NCI-H2107 treated with DMSO at 0.1 percent for 48 hours (cell line): ENCODE data around the gene CADPS.
A peak's percentile ranks its signal among the peaks of the same experiment; 100 is the strongest.

Source experiments
- DNase-seq: peaks from one replicate; lab custom pipeline; 2025; ENCODE audit not compliant: unreplicated experiment; lab: John Stamatoyannopoulos, UW

CADPS gene

DNA sequence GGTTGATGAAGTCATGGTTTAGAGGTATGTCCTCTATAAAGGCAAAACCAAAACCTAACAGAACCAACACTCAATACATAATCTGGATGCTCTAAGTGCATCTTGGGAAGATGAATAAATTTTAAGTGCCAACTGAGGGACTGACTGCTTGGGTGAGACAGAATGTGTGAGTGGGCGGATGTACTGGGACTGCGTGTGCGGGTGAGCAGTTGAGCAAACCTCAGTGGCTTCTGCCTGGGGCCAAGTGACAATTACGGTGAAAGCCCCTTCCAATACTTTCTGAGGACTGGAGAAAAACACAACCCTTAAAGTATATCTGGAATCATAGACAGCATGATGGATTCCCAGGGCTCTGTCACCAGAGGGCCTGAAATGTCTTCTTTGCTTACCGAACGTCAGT lies 421.8 kb downstream of the CADPS start:
- DNase-seq, result no peak

DNA sequence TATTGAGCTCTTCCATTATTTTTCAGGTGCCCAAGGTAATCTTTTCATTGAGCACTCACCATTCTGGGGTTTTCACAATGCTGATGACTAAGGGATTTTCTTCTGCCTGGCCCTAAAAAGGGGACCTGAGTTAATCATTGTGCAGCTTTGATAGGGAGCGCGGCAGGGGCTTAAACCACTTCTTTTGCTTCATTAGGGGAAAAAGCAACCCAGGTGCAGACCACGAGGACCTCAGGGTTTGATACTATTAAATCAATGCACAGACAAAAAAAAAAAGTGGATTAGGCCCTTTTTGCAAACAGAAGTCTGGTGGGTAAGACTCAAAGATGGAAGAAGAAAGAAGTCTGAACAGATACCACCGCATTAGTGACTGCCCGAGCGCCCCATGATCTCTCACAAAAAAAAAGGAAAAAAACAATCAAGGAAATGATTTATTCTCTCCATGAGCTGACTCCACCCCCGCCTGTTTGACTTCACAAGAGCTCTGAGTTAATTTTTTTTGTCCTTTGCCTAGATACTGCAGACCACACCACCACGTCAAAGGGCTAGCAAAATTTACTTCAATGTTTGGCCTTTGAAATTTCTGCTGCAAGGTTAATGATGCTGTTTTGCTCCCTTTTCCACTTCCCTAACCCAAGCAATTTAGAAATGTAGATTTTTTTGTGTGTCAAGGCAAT lies 423.9 kb downstream of the CADPS start:
- no peak for DNase-seq

DNA sequence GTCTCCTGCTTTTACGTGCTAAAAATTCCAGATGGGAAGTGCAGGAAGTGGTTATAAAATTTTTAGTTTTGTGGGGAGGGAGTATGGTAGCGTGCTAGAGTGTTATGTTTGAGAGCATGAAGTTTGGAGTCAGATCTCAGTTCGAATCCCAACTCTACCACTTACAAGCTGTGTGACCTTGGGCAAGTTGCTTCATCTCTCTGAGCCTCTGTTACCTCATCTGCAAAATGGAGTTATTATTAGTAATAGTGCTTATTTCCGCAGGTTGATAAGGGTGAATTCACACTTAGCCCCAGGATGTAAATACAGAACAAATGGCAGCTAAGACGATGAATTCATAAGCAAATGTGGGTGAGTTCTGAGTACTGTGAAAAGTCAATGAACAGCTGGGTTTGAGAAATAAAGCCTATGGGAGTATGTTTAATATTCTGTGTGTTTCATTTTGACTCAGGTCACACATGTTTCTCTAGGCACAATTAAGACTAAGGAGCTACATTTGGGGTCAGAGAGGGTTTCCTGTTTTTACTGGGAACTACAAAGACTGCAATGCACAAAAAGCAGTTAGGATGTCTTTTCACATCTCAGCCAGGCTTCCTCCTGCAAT lies 428.8 kb downstream of the CADPS start:
- no peak for DNase-seq

DNA sequence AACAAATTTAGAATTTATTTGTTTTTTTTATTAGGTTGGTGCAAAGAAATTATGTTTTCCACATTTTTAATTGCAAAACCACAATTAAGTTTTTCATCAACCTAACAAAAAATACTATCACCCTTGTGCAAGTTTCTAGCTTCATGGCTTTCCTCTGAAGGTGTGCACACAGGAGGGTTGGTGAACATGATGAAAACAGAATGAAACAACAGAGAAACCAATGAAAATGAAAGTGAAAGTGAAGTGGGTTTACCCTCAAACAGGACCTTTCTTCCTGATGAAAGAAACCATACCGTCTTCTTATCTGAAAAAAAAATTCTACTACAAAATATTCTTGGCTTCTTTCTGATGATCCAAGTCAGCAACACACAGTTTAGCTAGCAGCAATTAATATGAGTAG lies 429.9 kb downstream of the CADPS start:
- peak; percentile 31 for DNase-seq

DNA sequence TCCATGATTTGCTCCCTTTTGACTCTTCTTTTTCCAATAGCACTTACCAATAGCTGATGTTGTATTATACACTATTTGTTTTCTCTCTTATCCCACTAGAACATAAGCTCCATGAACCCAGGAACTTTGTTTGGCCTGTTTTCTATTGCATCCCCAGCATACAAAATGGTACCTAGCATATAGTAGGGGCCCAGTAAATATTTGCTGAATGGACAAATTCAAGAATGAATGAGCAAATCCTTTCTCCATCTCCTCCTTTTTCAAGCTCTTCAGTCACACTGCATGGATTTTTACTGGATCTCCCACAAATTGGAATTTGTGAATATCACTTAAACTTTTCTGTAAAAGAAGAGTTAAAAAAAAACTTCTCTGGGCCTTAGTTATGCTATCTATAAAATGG lies 435.2 kb downstream of the CADPS start:
- no peak for DNase-seq

DNA sequence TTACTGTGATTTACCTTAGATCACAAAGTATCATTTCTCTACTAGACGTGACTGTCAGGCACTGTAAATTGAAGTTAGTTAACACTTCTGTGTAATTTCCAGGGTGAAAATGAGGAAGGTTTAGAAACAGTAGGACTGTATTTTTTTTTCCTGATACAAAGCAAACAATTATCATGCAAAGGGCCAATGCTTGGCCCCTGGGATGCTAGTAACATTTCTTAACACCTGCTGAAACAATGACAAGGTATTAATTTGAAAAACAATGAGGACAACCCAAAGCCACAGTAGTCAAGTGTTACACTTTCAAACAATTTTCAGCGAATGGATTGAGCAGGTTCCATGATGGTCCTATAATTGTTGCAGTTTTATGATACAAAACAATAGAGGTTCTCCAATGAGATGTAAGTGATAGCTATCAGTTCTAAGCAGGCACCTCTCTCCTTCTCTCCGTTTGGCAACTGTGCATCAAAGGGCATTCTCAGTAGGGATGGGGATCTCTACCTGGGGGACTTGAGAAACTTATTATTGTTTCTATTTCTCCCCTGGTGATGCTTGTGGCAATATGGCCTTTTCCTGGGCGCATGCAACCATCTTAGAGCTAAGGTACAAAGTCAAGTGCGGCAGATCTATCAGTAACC lies 435.9 kb downstream of the CADPS start:
- no peak for DNase-seq

DNA sequence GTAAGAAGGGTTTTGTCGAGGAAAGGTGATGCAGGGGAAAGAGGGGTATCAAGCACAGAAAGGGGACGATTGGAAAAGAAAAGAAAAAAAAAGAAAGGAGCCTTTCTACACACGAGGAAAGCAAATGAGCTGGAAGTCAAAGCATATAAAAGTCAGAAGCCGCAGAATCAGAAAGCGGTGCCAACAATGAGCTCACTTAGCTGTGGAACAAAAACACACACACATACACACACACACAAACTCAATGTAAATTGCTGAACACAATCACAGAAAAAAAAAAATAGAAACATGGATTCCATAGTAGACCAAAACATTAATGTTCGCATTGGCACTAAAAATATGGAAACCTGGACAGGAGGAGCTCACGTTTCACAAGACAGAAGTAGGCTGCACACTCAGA lies 438.4 kb downstream of the CADPS start:
- DNase-seq, result no peak

DNA sequence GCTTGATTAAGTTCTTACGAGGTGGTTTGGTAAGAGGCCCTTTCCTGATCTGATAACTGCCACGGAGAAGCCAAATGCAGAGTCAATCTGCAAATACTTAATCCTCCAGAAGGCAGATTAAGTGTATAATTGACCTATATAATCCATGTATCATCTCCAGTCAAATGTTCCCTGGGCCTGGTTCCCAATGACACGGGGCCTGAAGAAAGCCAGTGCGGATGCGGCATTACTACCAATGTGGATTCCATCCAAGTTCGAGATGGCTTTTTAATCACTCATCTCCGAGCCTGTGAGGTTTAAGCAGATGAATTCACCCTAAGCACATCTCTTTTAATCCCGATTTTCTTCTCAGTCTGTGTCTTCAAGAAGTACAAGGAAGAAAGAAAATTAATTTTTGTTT lies 441.8 kb downstream of the CADPS start:
- no peak for DNase-seq

DNA sequence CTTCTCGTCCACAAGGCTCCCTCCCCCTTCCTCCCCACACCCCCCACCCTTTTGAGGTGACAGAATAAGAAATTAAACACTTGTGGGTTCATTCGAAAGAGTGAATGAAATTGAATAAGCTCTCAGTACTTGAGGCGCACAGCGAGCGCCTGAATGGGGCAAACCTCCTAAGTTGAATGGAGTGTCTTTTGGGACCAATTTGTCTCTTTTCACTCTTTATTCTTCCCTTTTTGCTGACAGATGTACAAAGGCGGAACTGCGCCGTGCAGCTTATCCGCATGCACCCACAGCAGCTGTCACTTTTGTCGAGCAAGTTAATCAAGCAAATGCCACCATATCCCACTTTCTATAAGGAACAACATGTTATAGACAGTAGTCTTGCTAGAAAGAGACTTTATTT lies 454.0 kb downstream of the CADPS start:
- DNase-seq, result peak; percentile 61

DNA sequence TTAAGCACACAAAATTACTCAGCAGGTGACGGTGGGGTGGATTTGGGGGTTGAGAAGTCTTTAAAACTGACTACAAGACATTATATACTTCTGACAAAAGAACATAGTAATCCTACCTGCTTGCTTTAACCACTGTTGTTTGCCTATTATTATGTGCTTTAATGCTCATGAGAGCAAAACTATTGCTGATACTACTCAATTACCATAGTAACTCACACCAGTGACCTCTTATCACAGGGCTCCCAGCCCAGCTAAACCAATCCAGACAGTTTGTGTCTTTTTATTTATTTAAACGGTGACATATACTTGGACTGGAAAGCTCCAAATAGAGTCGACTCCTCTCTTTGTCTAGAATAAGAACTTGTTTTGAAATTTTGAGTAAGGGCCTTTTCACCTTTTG lies 459.1 kb downstream of the CADPS start:
- peak; percentile 25 for DNase-seq

DNA sequence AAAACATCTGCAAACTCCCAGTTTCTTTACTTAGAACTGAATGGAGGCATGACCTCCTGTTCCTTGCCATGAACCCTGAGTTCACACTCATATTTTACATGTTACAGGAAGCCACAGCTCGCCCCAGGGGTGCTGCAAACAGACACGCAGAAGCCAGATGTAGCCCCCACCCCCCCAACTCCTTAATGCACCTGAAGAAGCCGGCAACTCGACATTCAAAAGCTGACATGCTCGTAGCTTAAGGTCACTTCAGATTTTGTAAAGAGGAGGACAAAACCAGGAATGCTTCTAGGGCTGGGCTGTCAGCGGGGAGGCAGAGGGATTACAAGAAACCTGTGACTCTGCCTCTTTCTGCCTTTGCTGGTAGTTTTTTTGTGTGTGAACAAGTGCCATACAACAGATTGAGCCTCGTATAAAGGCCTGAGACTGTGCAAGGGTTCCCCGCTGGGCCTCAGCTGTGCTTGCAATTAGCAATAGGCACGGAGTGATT lies 459.9 kb downstream of the CADPS start:
- DNase-seq, result peak; percentile 61

DNA sequence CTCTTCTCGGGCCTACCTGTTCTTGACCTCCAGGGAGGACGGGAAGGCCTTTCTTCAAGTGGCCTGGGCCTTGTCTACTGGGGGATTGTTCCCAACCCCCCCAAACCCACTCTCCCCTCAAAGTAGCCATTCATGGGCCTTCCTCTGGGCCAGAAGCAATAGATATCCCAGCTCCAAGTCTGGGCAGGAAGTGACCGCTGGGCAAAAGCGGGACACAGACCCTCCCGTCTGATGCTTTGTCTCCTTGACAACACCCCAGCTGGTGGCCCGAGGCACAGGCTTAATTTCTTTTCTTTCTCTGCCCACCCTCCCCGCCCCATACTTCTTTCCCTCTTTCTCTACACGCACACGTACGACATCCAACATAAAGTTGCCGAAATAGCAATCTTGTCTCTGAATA lies 460.4 kb downstream of the CADPS start:
- no peak for DNase-seq

DNA sequence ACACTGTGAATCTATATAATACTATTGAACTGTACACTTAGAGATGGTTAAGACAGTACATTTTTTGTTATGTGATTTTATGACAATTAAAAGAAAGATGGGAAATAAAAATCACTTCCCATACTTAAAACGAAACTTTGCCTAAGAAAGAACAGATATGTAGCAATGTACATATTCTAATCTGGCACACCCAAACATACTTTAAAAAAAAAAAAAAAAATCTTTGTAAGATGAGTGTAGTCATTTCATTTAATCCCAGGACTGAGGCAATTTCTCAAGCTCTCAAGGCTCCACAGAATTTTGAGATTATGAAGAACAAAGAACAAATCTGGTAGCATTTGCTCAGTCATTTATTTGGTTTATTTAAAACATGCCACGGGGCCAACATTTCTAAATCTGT lies 461.5 kb downstream of the CADPS start:
- DNase-seq, result no peak

DNA sequence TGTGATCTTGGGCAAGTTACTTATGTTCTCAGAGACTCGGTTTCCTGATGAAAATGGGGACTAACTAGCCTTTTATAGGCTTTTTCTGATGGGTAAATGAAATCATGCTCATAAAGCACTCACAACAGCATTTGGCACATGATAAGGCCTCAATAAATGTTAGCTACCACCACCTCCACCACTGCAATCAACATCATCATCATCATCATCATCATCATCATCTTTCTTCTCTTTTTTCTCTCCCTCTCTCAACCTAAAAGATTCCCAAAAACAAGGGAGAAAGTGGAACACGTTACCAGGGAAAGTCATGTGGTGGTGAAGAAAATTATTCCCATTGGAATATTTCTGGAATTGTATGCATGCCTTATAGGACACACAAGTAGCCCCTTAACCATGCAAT lies 468.3 kb downstream of the CADPS start:
- no peak for DNase-seq

DNA sequence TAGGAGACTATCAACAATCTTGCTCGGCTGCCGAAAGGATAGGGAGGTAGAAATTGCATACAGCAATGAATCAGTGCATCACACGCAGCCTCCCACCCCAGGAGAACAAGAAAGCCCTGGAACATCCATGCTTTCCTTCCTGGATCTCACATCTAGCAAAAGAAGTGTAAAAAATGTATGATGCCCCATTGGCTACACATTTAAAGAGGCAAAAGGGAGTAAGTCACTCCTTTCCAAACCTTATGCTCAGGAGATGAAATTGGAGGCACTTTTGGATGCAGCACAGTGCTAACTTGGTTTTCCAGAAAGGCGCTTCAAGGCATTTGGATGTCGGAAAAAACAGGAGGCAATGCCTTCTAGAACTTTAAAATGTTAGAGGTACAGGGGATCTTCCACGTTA lies 469.6 kb downstream of the CADPS start:
- DNase-seq, result no peak

DNA sequence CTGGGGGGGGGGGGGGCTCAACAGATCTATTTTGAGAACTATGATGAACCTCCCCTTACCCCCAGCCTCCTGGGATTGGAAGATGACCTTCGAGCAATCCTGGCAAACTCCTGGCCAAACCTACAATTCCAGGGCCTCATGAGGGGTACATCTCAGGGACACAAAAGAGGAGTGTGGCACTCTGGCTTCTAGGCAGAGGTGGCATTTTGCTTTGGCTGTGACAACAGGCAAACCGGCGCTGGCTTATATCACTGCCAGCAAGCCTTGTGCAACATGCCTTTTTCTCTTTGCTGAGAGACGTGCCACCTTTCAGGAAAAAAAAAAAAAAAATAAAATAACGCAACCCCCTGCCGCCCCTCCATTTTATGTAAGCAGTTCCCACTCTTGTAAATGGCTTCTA lies 470.1 kb downstream of the CADPS start:
- no peak for DNase-seq

DNA sequence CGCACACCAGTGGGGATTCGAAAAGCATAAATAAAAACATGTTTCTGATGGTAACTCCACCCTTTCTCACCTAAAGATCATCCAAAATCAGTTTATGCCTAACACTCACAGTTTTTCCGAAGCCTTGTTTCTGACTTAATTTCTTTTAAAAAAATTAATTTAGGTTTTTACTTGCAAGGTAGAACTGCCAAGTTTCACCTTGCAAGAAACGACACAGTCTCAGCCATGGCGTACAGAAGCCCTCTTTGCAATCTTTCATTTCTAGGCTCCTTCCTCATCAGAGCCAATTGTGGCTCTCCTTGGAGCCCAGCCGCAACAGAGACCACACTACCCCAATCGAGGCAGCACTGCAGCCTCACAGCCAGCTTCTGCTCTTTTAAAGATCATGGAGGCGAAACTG lies 470.9 kb downstream of the CADPS start:
- DNase-seq, result no peak

DNA sequence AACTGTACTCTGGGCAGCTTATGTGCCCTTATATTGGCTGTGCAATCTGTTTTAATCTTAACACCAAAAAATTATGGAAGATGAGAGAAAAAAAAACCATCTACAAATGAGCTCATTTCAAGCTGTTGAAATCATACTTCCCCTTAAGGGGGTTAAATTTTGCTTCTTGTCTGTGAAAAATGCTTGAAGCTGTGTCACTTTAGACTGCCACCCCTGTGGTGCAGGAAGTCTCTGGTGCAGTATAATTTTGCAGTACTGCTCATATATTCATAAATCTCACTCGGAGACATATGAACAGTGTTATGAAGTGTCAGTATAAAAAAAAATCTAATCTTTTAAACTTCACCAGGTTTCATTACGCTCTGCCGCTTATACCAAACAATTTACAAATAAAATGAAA lies 471.5 kb downstream of the CADPS start:
- no peak for DNase-seq

DNA sequence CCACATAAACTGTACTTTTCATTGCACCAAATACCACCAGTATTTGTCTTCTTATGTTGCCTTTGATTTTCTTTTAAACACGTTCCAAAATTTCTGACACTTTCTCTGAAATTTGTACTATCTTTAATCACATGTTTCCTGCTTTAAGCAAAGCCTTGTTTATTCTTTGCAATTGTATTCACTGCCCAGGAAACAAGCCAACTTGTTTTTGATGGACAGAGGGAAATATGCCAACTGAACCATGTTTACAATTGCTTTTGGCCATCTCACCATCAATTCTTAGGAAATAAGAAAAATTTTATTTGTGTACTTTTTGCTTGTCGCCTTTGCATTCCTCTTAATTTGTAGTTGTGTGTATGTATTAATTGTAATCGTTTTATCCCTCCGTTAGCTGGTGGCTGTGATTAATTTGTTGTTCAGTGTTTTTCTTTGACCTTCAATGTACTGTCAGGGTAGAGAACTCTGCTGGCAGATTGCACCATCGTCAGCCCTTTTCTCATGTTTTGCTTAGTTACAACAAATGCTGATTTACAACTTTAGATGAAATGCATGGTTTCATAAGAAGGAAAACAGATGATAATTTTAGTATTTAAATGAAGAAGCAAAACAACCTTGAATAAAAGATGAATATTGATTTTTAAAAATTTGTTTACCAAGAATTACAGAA lies 482.5 kb downstream of the CADPS start:
- no peak for DNase-seq

DNA sequence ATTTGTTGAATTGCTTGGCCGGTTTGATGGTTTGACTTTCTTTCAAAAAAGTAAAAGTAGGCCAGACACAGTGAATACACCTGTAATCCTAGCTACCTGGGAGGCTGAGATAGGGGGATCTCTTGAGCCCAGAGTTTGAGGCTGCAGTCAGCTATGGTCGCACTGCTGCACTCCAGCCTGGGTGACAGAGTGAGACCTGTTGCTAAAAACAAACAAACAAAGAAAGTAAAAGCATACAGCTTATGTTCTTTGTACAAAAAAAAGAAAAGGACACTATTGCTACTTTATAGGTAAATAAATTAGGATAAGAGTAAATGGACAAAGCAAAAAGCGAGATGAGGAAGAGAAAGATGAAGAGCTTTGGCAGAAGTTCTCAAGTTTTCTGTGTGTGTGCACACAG lies 488.0 kb downstream of the CADPS start:
- DNase-seq, result no peak

DNA sequence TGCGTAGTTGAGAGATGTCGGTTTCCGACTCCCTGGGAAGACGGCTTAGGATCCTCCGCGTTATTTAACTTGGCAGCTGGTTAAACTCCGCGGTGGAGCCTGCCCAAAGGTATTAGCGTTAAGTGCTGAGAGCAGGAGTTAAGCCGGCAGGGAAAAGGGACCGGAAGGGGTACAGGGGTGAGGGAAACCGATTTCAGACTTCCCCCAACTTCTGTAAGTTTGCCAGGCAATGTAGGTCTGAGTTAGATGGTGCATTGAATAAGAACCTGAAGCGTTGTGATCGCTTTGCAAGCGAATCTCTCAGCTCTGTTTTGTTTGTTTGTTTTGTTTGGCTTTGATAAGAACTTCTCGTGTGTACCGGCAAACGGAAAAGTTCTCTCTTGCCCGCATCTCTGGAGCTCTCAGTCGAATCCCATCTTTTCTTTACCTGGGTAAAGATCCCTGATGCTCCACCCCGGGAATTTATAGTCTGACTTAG lies 495.9 kb downstream of the CADPS start:
- no peak for DNase-seq

DNA sequence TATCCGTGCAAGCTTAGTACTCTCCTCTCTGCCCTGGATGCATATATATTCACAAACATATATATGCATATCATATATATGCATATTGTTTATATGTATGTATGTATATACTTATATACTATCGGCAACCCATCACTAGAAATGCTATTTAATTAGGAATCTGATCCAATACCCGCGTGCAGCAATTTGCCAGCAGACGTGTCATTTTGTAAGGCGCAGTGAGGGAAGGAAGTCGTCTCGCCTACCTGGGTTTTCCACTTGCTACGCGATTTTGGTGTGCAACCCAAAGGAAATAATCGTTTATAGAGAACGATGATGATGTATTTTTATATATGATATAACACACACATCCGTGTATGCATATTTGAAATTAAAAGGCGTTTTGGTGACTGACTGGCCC lies 496.3 kb downstream of the CADPS start:
- no peak for DNase-seq
